Occipital lobe (tissue), 3 donors: ENCODE data around the gene FADS3. TPM values are rescaled to one million over a fixed set of nuclear protein-coding genes. Genes with fewer than 3 reads are reported as not detected.

Experiments used
- DNase-seq: peaks from one replicate; lab custom pipeline; 2025; lab: John Stamatoyannopoulos, UW
- small RNA-seq: library from RNA; depleted of rRNA; stranded (forward); fragments of <200 nt; gene quantifications from one replicate; pipeline ENCODE3, GENCODE V24; 2014
- total RNA-seq: library from RNA; depleted of rRNA; stranded (reverse); fragments of >200 nt; gene quantifications from one replicate; pipeline ENCODE4 v1.2.3, GENCODE V29; 2014

Gene FADS3
- total RNA-seq, 1 donor from 2014 or later: 34.0 TPM

DNA sequence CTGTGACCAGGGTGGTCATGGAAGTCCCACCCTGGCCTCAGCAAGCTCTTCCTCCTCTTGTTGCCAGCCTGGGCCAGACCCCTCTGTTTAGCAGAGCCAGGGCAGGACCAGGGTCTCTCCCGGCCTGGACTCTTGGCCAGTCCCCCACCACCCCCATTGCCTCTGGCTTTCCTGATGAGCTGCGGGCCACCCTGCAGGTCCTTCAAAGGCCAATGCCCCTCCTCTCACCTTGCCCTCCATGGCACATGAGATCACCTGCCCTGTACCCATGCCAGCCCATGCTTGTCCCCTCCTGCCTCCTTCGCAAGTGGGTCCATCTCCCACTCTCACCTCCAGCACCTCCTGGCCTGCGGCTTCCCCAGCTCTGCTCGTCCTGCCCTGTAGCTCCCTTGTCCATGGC, 52.8 kb downstream of the FADS3 start:
- DNase-seq: no peak

DNA sequence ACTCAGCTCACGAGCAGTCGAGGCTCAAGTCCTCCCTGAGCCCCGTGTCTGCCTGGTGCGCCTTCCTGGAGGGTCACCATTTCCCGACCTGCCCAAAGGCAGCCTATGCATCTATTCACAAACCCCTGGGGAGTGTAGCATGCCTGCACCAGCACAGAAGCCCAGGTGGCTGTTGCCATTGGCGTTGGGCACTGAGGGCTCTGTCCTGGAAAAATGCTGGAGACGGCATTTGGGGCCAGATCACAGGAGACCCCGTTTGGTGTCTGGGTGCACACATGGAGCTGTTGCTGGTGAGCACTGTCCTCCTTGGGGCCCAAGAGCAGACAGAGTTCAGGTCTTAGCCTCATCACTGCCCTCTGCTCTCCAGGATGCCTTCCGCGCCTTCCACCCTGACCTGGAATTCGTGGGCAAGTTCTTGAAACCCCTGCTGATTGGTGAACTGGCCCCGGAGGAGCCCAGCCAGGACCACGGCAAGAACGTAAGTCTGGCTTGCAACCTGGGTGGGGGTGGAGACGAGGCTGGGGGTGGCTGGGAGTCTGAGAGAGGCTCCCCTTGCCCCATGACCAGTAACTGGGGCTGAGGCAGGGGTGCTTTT, 53.8 kb downstream of the FADS3 start:
- DNase-seq: no peak

DNA sequence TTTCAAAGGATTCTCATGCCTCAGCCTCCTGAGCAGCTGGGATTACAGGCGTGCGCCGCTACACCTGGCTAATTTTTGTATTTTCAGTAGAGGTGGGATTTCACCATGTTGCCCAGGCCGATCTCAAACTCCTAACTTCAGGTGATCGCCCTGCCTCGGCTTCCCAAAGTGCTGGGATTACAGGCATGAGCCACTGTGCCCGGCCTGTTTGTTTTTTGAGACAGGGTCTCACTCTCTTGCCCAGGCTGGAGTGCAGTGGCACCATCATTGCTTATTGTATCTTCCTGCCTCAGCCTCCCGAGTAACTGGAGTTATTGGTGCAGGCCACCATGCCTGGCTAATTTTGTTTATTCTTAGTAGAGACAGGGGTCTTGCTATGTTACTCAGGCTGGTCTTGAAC, 55.2 kb downstream of the FADS3 start:
- DNase-seq: no peak

DNA sequence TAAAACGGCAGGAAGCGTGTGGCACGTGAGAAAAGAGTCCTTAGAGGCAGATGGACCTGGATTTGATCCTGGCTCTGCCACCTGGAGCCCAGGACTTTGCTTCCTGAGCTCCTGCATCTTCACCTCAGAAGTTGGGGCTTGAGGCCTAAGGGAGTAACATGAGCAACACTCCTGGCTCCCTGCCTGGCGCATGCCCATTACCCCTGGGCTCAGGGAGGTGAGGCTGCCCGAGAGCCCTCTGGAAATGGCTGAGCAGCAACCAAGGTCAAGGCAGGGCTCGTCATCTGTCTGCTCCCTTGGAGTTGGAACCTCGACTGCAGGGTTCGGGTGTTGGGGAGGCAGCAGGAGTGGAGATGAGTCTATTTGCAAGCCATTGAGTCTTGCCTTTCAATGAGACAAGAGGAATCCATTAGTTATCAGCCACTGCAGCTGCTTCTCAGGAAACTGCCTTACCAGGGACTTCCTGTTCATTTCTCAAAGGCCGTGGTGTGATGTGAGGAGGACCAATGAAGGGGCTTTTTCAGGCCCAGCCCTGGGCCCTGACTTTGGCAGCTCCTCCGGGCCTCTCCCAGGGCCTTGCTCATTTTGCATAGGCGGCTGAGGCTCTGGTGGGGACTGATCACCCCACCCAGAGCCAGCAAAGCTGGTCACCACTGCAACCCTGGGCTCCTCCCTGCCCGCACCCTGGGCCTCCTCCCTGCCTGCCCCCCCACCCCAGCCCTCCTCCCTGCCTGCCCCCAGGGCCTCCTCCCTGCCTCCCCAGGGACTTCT, 56.9 kb downstream of the FADS3 start:
- DNase-seq: no peak

DNA sequence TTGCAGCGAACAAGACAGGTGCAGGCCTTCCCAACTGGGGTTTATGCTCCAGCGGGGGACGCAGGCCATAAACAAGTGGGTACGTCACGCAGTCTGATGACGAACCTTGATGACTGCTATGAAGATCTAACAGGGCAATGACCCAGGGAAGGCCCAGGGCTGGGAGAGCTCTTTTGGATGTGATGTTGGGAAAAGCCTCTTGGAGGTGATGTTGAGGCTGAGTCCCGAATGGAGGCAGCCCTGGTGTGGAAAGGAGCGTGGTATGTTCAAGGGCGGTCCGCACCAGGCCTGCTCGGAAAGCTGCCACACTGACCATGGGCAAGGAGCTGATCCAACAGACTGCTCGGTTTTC, 57.4 kb downstream of the FADS3 start:
- DNase-seq: no peak

GRCh38 chr11:61833471-61833870, 57.9 kb downstream of the FADS3 start:
- no peak for DNase-seq

DNA sequence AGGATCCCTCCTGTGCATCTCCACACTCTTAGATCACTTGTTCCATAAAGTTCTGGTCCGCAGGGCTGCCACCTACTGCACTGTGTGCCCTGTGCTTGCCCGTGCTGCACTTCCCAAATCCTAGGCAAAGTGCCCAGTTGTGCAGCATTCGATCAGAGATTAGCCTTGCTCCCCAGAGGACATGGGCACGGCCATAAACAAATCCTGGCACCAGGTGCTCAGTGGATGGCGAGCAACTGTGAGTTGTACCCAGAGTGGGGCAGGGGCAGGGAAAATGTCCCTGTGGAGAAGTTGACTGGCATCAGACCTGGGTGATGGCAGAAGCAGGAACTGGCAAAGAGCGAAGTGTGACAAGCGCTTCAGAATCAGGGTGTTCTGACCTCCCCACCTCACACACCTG, 58.6 kb downstream of the FADS3 start:
- no peak for DNase-seq

- DNase-seq: no peak
These were observed 59.1 kb downstream of the FADS3 start for GRCh38 chr11:61832207-61832606.

DNA sequence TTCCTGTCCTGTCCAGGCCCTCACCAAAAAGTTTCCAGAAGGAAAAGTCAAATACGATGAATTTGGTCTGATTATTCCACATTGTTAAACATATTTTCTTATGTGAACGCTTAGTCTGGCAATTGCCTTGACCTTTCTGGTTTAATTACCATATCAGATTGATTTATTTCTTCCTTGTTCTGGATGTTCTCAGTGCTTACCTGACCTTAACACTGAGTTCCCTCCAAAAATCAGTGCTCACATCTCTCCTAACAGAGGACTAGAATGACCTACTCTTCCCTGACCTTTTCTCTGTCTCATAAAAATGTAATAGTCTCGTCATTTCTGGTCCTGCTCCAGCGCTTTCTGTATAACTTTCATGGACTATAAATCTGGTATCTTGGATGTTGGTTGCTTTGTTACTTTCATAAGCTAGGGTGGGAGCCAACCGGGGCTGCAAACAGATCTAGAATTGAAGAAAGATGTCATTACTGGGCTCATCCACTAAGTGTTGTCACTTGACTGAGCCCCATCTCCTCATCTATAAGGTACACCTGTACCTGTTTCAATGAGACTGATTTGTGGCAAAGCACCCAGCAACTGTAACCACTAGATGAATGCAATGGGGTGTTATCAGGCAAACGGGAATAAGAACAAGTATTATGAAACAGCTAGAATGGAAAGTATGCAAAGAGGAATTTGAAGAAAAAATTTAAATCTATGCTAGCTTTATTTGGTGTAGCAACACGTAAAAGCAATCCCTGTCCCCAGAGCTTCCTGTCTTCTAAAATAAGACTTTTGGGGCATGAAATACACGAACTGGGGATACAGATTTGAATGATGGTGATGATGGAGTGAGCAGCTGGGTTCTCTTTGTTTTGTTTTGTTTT, 60.9 kb downstream of the FADS3 start:
- DNase-seq: no peak

GRCh38 chr11:61829806-61830205, 61.5 kb downstream of the FADS3 start:
- no peak for DNase-seq

DNA sequence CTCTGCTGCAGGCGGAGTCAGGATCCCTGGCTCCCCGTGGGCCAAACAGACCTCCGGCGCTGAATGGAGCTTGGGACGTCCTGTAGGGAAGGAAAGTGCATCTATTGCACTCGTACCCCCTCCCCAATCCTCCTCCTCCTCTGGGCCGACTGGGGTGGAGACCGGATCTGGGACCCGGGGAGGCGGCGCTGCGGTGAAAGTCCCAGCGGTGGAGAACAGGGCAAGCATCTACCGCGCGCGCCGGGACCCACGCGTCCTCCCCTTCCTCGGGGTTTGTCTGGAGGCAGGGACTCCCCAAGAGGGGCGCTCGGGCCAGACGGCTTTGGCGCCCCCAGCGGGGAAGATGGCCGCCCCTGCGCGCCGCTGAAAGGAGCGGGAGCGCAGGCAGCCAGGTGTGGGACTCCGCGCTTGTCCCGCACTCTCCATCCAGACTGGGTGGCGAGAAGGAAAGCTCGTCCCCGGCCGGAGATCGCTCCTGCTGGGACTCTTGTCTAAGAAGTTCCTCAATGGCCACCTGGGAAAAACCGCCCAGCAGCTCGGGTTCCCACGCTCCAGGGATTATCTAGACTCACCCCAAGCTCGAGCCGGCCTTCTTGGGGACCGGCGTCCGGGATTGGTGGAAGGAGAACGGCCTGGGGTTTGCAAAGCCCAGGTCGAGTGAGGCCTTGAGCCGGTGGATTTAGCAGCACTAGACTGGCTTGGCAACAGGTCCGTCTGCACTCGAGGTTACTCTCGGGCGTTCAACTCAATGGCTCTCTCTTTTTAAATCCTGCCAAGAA, 62.5 kb downstream of the FADS3 start:
- DNase-seq: no peak

- DNase-seq: no peak
These were observed 63.0 kb downstream of the FADS3 start for GRCh38 chr11:61828379-61828628.

- DNase-seq: peak; percentile 91
These were observed 63.6 kb downstream of the FADS3 start, which contains the start of gene FADS2 for GRCh38 chr11:61827571-61828378. TSS of gene FADS2 (plus strand) at chr11:61828300. CDS start at chr11:61828391, 91 bp downstream.

GRCh38 chr11:61826930-61827570, 64.3 kb downstream of the FADS3 start:
- no peak for DNase-seq

Small RNAs within 50 kb of the gene (small RNA-seq; reads per million reads assigned to genes)
- gene MIR6746: not detected
- gene RNU6-1243P: not detected

Other genes starting within 250 kb of the FADS3 start
- 5.5 TPM for gene DAGLA, start 211.2 kb downstream of the FADS3 start, total RNA-seq
- gene MYRF, start 138.9 kb downstream of the FADS3 start, total RNA-seq: 0.94 TPM
- 39.6 TPM for gene TMEM258, start 98.9 kb downstream of the FADS3 start, total RNA-seq
- 13.3 TPM for gene FEN1, start 98.6 kb downstream of the FADS3 start, total RNA-seq
- gene FADS1, start 74.5 kb downstream of the FADS3 start, total RNA-seq: 85.0 TPM
- 109 TPM for gene FADS2, start 63.2 kb downstream of the FADS3 start, total RNA-seq
- gene RAB3IL1, start 26.0 kb upstream of the FADS3 start, total RNA-seq: 2.3 TPM
- gene BEST1, start 58.8 kb upstream of the FADS3 start, total RNA-seq: 1.2 TPM
- 252 TPM for gene FTH1, start 76.1 kb upstream of the FADS3 start, total RNA-seq
- gene INCENP, start 232.5 kb upstream of the FADS3 start, total RNA-seq: 25.1 TPM